ENCODE results near the gene ANKRD40CL. TPM values are rescaled to one million over a fixed set of nuclear protein-coding genes. Genes with fewer than 3 reads are reported as not detected.

ANKRD40CL gene
- total and polyA plus RNA-seq, 8 donors = 0.15 to 1.4 (median 0.42) TPM; not detected in 2

- Histone ChIP-seq H3K4me1 (peaks cover 26 to 78% of the 10 kb centered on the region in 2 donors), H3K27ac (no peak overlapping the region), H3K9me3 (no peaks in the 10 kb centered on the region), H3K4me3 (no peak overlapping the region), H3K27me3 (no peaks in the 10 kb centered on the region), H3K36me3 (no peaks in the 10 kb centered on the region)
- ATAC-seq (no peak), DNase-seq (no peak)
- intact Hi-C loops (cut with DNase I) = no loop called here
- no peak for TF ChIP-seq CTCF (IDR thresholded peaks at IDR 0.05)
Observed at GRCh38 chr17:50722746-50723145, 44.6 kb downstream of the ANKRD40CL start.

GRCh38 chr17:50721194-50722010 lies 45.9 kb downstream of the ANKRD40CL start:
- Histone ChIP-seq H3K9me3 (no peaks in the 10 kb centered on the region), H3K4me3 (peak overlapping the region; percentile 71 to 96), H3K27me3 (no peaks in the 10 kb centered on the region), H3K27ac (peak overlapping the region in 1 of 2 donors; percentile 95), H3K36me3 (no peaks in the 10 kb centered on the region), H3K4me1 (peaks cover 26 to 73% of the 10 kb centered on the region in 2 donors)
- intact Hi-C loops (cut with DNase I) = no loop called here
- TF ChIP-seq CTCF (IDR thresholded peaks at IDR 0.05) = no peak
- DNase-seq (no peak), ATAC-seq (no peak)

- ATAC-seq (peak; percentile 29), DNase-seq (peak in 1 of 4 donors; percentile 32)
- Histone ChIP-seq H3K36me3 (no peaks in the 10 kb centered on the region), H3K4me3 (peak overlapping the region; percentile 71 to 96), H3K27ac (peak overlapping the region; percentile 95 to 98), H3K9me3 (no peaks in the 10 kb centered on the region), H3K27me3 (no peaks in the 10 kb centered on the region), H3K4me1 (peaks cover 19 to 67% of the 10 kb centered on the region in 2 donors)
- no peak for TF ChIP-seq CTCF (IDR thresholded peaks at IDR 0.05)
- intact Hi-C loops (cut with DNase I) = no loop called here
Observed at GRCh38 chr17:50719924-50720794, 47.2 kb downstream of the ANKRD40CL start.

- DNase-seq = peak; percentile 93 to 99 (median 95)
- H3K4me3 ChIP-seq = peak within 1 kb of the TSS; percentile 71 to 96
- H3K9me3 ChIP-seq = no peaks in the 10 kb centered on the region
- peak within 1 kb of the TSS; percentile 95 to 98 for H3K27ac ChIP-seq
- ATAC-seq = peak; percentile 97
- no peaks in the 10 kb centered on the region for H3K27me3 ChIP-seq
- peaks cover 19 to 59% of the 10 kb centered on the region in 2 donors for H3K4me1 ChIP-seq
- no peaks in the 10 kb centered on the region for H3K36me3 ChIP-seq
- intact Hi-C loops (cut with DNase I) = no loop called here
- TF ChIP-seq CTCF (IDR thresholded peaks at IDR 0.05) = no peak
Observed at GRCh38 chr17:50719144-50719923, 48.0 kb downstream of the ANKRD40CL start, which contains the start of gene LUC7L3. Gene LUC7L3, plus strand, starts transcription at chr17:50719603. Its CDS starts 130 bp downstream, at chr17:50719733.

Measured in left lung (tissue), 10 donors.